ENCODE results near the gene STX17.
A peak's percentile ranks its signal among the peaks of the same experiment; 100 is the strongest.
"Not testable (repeated sequence)": the region's sequence is repeated elsewhere in the genome, so short reads cannot be mapped to it uniquely, and the experiment has no call there.

STX17 gene

GRCh38 chr9:99906403-99907207, at the start of gene STX17:
Gene STX17 (plus strand): TSS chr9:99906654. CDS start chr9:99915240, 8,586 bp downstream.
- TF ChIP-seq, protein P1, sequence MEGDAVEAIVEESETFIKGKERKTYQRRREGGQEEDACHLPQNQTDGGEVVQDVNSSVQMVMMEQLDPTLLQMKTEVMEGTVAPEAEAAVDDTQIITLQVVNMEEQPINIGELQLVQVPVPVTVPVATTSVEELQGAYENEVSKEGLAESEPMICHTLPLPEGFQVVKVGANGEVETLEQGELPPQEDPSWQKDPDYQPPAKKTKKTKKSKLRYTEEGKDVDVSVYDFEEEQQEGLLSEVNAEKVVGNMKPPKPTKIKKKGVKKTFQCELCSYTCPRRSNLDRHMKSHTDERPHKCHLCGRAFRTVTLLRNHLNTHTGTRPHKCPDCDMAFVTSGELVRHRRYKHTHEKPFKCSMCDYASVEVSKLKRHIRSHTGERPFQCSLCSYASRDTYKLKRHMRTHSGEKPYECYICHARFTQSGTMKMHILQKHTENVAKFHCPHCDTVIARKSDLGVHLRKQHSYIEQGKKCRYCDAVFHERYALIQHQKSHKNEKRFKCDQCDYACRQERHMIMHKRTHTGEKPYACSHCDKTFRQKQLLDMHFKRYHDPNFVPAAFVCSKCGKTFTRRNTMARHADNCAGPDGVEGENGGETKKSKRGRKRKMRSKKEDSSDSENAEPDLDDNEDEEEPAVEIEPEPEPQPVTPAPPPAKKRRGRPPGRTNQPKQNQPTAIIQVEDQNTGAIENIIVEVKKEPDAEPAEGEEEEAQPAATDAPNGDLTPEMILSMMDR (IDR thresholded peaks at IDR 0.05; ENCODE audit: low read depth, low read length), result no peak
- peak within 1 kb of the TSS; percentile 90 for H3K4me3 ChIP-seq (ENCODE audit: low read depth, low read length)

- H3K4me3 ChIP-seq (ENCODE audit: low read depth, low read length), result not testable (repeated sequence)
Measured at GRCh38 chr9:99857576-99857975, 48.9 kb upstream of the STX17 start.

- H3K4me3 ChIP-seq (ENCODE audit: low read depth, low read length), result no peak overlapping the region
- TF ChIP-seq, protein P1 (IDR thresholded peaks at IDR 0.05; ENCODE audit: low read depth, low read length), result no peak
Measured at GRCh38 chr9:99858087-99858486, 48.4 kb upstream of the STX17 start.

DNA sequence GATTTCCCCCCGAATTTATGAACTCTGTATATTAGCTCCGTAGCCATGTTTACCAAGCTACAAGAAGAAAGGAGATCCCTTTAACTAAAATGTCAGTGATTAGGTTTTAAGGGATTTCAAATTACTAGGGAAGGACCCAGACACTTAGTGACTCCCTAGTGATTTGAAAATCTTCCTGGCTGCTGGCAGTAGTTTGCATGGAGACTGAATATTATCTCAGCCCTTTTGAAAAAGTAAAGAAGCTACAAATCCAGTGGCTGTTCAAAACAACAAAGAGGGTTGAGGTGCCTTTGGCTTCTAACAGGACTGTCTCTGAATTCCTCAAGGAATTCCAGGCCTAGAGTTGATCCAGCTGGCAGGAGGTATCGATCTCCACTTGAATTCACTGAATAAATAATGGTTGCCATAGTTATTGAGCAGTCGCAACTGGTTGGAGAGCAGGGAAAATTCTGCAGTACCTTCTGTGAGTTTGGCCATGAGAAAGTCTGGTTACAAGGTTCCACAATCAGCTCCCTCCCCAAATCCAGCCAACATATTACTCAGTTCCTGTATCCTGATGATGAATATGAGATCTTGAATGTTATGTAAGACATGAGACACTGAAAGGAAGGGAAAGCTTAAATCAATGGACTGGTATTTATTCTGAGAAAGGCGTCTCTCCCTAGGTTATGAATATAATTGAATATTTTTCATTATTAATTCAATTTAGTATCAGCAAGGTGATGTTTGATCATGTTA, 47.0 kb upstream of the STX17 start:
- H3K4me3 ChIP-seq (ENCODE audit: low read depth, low read length), result no peak overlapping the region

GRCh38 chr9:99860266-99860665, 46.2 kb upstream of the STX17 start:
- TF ChIP-seq, protein P1 (IDR thresholded peaks at IDR 0.05; ENCODE audit: low read depth, low read length), result no peak
- no peak overlapping the region for H3K4me3 ChIP-seq (ENCODE audit: low read depth, low read length)

More for the DNA sequence above, 47.0 kb upstream of the STX17 start:
- TF ChIP-seq, protein P1 (IDR thresholded peaks at IDR 0.05; ENCODE audit: low read depth, low read length), result no peak

DNA sequence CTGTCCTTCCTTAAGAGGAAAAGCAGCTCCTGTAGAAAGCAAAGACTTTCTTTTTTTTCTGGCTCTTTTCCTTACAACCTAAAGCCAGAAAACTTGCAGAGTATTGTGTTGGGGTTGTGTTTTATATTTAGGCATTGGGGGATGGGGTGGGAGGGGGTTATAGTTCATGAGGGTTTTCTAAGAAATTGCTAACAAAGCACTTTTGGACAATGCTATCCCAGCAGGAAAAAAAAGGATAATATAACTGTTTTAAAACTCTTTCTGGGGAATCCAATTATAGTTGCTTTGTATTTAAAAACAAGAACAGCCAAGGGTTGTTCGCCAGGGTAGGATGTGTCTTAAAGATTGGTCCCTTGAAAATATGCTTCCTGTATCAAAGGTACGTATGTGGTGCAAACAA, 42.5 kb upstream of the STX17 start:
- H3K4me3 ChIP-seq (ENCODE audit: low read depth, low read length), result no peak overlapping the region
- TF ChIP-seq, protein P1 (IDR thresholded peaks at IDR 0.05; ENCODE audit: low read depth, low read length), result no peak

GRCh38 chr9:99866398-99866797, 40.1 kb upstream of the STX17 start:
- TF ChIP-seq, protein P1 (IDR thresholded peaks at IDR 0.05; ENCODE audit: low read depth, low read length), result no peak
- H3K4me3 ChIP-seq (ENCODE audit: low read depth, low read length), result no peak overlapping the region

Measured in WI38 (cell line).